HG03280 (cell line): ENCODE measurements around the gene TMEM198.

Experiments used
- ATAC-seq: cut with Tn5 transposase; IDR thresholded peaks from one replicate; pipeline ENCODE4 v1.9.1; 2021; ENCODE audit warnings: mild to moderate bottlenecking, moderate library complexity; ENCODE audit not compliant: unreplicated experiment

TMEM198 gene

DNA sequence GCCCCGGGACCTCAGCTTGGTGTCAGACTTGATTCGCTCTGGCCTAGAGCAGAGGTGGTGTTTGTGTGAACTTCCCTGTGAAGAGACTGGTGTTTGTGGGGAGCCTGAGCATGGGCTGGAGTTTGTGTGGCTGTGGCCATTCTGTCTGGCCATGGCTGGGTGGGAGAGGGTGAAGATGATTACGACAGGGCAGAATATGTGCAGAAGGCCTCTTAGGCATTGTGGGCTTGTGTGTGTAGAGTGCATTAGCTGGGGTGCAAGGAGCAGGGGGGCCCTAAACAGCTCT lies 17.0 kb downstream of the TMEM198 start:
- ATAC-seq: no peak

DNA sequence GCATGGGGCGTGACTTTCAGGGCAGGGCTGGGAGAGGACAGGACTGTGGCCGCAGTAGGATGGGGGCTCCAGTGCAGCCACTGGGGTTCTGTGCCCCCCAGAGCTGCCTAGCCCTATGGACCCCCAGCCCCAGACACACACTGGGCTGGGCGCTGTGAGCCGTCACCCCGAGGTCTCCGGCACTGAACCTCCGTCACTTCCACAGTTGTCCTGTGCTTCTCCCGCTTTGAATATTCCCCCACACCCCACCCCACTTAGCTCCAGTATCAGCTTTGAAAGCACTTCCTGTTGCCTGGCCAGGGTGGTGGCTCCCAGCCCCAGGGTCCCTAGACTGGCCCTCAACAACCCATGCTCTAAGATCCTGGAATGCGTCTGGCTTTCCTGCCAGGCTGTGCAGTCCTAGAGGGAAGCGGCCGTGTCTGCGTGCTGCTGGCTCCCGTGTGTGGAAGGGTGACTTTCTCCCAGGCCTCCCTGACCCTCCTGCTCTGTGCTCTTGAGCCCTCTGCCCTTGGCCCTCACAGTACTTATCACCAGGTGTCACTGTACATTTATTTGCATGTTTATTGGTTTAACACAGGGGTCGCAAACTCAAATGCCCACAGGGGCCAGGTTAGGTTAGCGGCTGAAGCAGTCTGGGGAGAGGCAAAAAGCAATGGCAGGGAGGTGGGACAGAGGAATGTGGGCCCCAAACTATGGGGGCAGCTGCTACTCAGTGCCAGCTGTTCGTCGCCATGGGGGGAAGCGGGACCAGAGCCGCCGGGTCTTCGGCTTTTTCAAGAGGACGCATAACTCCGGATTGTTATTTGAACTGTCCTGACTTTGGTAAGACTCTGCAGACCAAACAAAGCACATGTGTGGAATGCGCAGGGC lies 17.6 kb downstream of the TMEM198 start:
- ATAC-seq: no peak

DNA sequence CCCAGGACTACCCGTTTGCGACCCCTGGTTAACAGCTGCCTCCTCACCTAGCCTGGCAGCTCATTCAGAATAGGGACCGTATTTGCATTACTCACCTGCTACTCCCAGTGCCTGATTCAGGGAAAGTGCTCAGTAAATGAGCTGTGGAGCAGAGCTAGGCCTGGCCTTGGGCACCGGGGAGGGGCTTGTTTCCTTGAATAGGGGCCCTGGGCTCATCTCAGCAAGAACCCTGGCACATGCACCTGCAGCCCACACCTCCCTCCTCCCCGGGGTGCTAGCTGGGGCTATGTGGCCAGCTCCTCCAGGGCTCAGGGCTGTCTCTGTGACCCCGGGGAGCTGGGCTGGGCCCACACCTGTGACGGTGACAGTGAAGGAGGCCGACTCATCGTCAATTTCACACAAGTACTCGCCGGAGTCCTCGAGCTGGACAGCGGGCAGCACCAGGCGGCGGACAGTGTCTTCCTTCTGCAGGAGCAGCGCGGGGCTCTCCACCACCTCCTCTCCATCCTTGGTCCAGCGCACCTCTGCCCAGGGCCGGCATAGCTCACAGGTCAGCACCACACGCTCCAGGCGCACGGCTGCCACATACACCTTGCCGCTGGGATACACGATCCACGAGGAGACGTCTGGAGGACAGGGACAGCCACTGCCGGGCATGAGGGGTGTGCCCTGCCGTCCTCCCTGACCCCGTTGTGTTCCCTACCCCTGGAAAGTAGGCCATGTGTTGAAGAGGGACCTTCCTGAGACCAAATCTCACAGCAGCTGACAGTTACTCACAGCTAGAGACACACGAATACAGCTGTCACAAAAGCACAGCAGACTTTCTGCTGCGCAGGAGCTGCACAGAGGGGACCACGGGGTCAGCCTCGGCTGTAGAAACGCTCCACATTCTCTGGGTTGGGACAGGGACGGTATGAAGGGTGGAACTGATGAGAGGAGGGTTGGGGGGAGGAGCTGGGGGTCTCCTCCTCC lies 18.5 kb downstream of the TMEM198 start:
- ATAC-seq: no peak

DNA sequence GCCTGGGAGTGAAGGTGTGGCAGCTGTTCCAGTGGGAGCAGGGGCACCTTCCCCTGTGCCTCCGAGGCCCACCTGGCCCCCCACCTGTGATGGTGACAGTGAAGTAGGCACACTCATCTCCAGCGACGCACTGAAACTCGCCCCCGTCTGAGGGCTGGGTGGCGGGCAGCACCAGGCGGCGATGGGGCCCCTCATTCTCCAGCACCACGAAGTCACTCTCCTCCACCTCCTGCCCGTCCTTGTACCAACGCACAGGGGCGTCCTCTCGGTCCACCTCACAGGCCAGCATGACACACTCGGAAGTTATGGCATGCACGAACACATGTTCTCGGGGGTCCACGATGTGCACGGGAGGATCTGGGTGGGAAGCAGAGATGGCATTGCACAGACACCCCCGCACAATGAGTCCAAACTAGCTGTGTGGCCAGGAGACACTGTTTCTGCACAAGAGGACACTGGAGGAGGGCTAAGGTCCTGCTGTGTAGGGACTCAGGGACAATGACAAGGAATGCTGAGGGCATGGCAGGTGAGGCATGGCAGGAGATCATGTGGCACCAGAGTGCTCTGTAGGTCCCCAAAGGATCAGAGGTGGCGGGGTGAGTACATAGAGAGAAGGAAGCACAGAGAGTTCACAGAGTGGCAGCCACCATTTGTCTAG lies 19.6 kb downstream of the TMEM198 start:
- no peak for ATAC-seq

DNA sequence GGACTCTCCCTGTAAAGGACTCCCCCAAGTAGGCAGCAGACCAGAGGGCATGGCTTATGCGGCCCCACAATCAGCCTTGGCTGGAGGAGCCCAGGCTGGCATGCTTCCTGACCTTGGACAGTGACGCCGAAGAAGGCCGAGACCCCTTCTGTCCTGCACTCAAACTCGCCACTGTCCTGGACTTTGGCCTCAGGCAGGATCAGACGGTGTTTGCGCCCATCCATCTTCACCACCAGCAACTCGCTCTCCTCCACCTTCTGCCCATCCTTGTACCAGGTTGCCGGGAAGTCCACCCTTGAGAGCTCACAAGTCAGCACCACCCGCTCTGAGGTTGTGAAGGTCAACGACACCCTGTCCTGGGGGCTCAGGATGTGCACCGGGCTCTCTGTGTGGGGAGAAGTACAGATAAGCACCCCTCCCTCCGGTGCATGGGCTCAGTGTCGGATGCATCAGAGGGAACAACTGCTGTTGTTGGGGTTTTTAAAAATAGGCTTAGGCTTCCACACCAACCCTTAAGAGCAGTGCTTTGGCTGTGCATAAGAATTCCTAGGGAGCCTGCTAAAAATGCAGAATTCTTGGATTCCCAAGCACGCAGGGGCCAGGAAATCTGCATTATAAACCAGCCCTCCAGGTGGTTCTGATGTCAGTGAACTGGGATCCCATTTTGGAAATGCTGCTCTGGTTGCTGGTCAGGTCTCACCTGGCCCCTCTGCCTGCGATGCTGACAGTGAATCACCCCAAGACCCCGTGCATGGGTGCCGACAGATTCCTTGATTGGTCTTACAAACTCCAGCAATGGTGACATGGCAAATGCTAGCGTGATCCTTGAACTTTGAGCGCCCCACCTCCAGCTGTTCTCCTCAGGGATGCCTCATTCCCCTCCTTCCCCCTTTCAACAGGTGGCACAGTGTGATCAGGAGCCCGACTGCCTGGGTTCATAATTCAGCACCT lies 21.6 kb downstream of the TMEM198 start:
- no peak for ATAC-seq

DNA sequence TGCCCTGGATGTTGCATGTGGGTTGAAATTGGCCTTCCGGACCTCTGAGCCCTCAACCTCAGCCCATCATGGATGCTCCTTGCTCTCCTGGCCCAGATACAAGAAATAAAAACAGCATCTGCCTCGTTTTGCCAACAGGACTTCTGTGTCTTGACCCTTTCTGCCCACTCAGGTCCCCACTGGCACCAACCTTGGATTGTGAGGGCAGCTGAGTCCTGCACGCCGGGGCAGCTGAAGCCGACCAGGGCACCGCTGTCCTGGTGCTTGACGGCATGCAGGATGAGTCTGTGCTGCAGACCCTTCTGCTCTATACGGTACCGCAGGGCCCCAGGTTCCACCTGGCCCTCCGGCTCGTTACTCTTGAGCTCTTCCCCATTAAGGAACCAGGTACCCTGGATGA lies 22.8 kb downstream of the TMEM198 start:
- no peak for ATAC-seq

DNA sequence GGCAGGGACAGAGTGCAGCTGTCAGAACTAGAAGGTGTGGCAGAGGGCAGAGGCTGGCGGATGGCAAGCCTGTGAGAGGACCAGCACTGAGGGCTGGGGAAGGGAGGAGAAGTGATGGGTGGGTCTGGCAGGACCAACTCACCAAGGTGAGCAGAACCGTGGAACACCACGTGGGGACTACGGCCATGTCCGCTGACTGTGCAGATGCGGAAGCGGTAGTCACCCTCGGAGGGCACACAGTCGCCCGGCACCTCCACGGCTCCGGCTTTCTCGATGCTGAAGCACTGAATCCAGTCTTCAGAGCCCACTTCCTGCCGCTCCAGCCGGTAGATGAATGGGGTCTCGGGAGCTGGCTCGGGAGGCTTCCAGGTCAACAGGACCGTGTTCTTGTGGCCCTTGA lies 23.3 kb downstream of the TMEM198 start:
- ATAC-seq: no peak

DNA sequence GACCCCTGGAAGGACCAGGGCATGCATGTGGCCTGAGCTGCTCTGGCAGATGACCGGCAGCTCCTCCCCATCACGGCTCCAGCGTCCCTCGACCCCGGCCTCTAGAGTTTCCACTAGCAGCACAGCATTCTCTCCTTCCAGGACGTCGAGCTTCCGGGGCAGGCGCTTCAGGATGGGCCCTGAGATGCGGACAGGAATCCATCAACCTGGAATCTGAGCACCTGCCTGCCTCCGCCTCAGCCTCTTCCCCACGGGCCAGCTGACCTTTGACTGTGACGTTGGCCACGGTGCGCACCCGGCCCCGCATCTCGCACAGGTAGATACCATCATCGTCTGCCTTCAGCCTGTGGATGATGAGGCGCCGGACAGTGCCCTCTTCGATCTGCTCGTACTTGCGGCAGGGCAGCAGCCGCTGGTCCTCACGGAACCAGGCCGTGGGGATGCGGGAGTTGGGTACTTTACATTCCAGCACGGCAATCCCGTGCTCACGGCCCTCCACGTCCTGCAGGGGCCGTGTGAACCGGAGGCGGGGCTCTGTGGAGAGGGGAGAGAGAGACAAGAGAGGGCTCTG lies 24.0 kb downstream of the TMEM198 start:
- no peak for ATAC-seq

DNA sequence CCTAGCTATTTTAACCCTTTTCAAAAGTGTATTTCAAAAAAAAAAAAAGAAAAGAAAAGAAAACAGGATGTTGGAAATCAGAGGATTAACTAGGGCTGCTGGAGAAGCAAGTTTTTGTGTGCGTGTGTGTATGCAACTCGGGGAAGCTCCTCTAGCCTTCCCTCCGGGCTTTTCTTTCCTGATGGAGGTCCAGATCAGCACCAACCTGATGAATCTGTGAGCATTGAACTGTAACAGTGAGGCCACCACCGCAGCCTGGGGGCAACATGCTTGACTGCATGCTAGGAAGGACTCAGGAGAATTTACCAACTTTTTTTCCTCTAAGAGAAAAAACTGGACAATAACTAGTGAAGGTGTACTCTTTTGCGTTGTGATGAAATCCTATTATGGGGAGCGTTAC lies 25.2 kb downstream of the TMEM198 start:
- ATAC-seq: no peak

DNA sequence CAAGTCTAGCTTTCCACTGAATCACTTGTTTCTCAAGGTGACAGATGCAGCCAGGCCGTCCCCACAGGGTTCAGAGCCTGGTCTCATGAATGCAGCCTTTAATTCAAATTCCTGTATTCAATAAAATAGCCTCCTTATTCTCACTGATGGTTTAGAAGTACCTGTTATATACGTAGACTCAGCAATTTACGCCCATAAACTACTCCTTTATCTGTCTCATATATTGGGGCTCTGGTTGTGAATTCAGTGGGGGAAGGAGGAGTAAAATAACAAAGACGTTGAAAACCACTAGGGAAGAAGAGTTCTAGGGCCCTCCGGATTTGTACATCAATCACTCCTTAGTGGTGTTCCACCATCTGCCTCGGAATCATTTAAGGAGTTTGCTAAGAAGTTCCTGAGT lies 25.8 kb downstream of the TMEM198 start:
- ATAC-seq: no peak

DNA sequence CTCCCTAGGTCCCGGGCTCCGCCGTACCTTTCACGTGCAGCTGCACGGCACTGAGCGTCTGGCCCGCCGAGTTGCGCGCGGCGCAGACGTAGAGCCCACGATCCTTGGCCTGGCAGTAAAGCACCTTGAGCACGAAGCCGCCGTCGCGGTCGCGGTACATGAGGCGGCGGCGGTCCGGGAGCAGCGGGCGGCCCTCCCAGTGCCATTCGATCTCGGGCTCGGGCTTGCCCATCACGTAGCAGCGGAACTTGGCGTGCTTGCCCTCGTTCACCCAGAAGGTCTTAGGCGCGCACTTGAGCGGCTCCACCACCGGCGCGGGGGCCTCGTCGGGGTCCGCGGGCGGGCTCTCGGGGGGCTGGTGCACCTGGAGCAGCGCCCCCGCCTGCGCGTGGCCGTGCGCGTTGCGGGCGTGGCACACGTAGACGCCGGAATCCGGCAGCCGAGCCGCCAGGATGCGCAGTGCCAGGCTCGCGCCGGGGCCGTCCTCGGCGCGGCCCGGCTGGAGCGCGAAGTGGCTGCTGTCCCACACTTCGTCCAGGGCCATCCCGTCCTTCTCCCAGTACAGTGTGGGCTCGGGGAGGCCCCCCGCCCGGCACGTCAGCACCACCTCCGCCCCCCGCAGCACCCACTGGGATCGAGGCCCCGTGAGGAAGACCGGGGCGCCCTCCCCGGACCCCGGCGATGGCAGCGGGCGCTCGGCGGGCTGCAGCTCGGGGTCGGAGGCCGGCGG lies 26.5 kb downstream of the TMEM198 start:
- no peak for ATAC-seq

DNA sequence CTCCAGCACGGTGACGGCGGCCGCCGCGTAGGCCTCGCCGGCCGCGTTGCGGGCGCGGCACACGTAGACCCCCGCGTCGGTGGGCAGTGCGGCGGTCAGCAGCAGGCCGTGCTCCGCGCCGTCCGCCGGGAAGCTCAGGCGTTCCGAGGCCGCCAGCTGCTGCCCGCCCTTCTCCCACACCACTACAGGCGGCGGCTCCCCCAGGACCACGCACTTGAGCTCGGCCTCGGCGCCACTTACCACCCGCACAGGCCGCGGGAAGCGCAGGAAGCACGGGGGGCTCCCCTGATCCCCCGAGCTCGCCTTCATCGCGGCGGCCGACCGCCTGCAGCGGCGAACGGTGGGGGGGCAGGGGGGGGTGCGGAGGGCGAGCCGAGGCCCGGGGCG lies 27.1 kb downstream of the TMEM198 start:
- no peak for ATAC-seq

DNA sequence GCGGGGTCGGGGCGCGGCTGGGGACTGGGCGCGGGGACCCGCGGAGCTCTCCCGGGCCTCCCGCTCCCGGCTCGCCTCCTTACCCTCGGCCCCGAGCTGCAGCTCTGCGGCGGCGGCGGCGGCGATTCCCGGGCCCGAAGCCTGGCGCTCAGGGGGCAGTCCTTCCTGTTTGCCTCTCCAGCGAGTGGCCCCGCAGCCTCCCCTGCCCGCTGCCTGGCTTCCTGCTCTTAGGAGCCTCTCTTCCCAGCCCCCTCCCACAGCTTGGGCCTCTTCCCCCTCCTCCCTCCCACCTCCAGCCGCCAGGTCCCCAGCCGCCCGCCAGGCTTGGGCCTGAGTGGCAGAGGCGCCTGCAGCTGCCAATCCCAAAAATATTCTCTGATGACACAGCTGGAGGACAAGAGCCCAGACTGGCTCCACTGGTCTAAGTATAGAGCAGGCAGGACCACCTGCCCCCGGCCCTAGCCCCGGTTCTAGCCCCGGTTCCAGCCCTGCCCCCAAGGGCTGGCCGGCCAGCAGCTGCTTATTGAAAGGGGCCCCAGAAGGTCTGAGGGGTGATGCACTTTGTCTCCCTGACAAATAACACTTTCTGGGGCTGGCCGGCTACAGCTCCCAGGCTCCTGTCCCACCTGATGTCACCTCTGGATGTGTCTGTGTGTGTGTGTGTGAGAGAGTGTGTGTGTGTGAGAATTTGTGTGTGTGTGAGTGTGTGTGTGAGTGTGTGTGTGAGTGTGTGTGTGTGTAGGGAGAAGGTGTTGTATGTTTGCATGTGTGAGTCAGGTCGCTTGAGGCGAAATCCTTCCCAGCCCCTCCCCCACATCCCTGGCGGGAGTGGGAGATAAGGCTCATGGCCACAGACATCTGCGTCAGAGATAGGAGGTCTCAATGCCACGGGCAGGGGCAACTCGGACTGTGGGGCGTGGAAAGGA lies 27.7 kb downstream of the TMEM198 start, which contains the start of gene OBSL1:
TSS of gene OBSL1 (minus strand) at position 229 of the 926 bp plus-strand sequence. CDS start 307 bp downstream, outside the sequence.
- no peak for ATAC-seq

DNA sequence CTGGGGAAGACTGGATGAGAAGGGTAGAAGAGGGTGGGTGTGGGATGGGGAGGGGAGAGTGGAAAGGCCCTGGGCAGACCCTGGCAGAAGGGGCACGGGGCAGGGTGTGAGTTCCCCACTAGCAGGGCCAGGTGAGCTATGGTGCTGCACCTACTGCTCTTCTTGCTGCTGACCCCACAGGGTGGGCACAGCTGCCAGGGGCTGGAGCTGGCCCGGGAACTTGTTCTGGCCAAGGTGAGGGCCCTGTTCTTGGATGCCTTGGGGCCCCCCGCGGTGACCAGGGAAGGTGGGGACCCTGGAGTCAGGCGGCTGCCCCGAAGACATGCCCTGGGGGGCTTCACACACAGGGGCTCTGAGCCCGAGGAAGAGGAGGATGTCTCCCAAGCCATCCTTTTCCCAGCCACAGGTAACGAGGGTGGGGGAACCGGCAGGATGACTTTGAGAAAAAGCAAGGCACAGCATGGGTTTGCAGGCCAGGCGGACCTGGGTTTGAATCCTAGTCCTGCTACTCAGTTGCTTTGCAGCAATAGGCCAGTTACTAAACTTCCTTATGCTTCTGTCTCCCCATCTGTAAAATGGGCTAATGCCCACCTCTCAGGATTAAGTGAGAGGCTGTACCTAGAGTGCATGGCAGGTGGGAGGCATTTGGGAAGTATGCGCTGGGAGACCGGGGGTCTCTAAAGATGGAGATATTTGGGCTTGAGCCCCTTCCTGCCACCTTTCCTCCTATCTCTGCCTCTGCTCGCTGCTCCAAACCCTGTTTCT lies 28.6 kb downstream of the TMEM198 start, which contains the start of gene INHA:
TSS of gene INHA (plus strand) at position 74 of the 765 bp plus-strand sequence. CDS start at position 139, 65 bp downstream.
- no peak for ATAC-seq

DNA sequence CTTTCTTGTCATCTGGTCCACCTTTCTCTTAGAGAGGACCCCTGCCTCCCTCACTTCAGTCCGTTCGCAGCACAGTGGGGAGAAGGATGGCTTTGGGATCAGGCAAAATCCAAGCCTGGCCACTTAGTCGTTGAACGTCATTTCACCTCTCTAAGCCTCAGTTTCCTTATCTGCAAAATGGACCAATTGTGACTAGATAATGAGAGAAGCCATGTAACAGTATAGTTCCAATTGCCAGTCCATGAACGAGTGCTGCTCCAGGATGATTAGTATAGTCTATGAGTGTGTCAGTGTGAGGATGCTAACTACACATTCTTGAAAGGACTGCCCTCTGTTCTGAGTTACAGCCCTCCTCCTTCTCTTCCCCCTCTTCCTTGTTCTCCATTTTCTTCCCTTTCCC lies 29.3 kb downstream of the TMEM198 start:
- no peak for ATAC-seq

DNA sequence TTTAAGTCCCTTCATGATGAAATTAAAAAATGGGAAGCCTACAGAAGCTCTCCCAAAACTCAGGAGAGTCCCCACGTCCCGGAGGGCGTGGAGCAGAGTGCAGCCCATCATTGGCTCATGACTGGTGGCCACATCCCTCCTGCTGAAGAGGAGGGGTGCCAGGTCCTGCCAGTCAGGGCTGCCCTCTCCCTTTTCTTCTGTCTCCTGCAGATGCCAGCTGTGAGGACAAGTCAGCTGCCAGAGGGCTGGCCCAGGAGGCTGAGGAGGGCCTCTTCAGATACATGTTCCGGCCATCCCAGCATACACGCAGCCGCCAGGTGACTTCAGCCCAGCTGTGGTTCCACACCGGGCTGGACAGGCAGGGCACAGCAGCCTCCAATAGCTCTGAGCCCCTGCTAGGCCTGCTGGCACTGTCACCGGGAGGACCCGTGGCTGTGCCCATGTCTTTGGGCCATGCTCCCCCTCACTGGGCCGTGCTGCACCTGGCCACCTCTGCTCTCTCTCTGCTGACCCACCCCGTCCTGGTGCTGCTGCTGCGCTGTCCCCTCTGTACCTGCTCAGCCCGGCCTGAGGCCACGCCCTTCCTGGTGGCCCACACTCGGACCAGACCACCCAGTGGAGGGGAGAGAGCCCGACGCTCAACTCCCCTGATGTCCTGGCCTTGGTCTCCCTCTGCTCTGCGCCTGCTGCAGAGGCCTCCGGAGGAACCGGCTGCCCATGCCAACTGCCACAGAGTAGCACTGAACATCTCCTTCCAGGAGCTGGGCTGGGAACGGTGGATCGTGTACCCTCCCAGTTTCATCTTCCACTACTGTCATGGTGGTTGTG lies 30.9 kb downstream of the TMEM198 start:
- ATAC-seq: no peak
